Measurements from ENCODE around the gene SORCS2.

Gene SORCS2

GRCh38 chr4:7377223-7377865 lies 185.0 kb downstream of the SORCS2 start:
- Histone ChIP-seq H2AFZ (ENCODE audit: low read length) (no peak overlapping the region), H3K27me3 (ENCODE audit: insufficient read depth, low read length) (no peaks in the 10 kb centered on the region; the same call in 1 of the 2 replicates), H3K9ac (ENCODE audit: low read length) (no peak overlapping the region), H3K79me2 (ENCODE audit: insufficient read depth, low read length) (no peaks in the 10 kb centered on the region), H3K4me2 (ENCODE audit: low read length) (no peak overlapping the region), H3F3A (ENCODE audit: insufficient read depth, low read length) (no peaks in the 10 kb centered on the region), H3K9me2 (ENCODE audit: low read depth, low read length) (no peaks in the 10 kb centered on the region), H3K36me3 (ENCODE audit: insufficient read depth, low read length) (no peaks in the 10 kb centered on the region), H4K20me1 (ENCODE audit: insufficient read depth, low read length) (no peaks in the 10 kb centered on the region), H3K27ac (ENCODE audit: low read depth, low read length, poor library complexity, severe bottlenecking) (no peak overlapping the region), H3K4me1 (ENCODE audit: insufficient read depth, low read length, severe bottlenecking) (no peaks in the 10 kb centered on the region), H3K9me3 (ENCODE audit: low read length) (no peaks in the 10 kb centered on the region), H3K4me3 (ENCODE audit: low read depth, low read length, poor library complexity, severe bottlenecking) (no peak overlapping the region)
- no peak for TF ChIP-seq EZH2 (IDR thresholded peaks at IDR 0.05; ENCODE audit: borderline replicate concordance, low read length)

DNA sequence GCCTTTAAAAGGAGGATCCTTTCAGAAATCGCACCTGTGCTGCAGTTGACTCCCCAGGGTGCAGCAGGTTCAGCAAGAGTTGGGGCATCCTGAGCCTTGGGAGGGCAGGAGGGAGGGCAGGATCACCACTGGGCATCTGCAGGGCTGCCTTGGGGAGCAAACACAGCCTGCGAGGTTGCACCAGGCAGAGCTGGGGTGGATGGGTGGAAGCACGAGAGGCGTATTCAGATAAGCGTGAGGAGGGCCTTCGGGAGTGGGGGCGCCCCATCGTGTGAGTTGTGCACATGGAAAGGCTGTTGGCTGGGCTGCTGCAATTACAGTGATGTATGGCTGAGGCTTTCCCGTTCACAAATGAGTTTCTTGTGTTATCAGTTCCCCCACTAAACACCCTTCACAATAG lies 186.8 kb downstream of the SORCS2 start:
- Histone ChIP-seq H3K27me3 (ENCODE audit: insufficient read depth, low read length) (no peaks in the 10 kb centered on the region; the same call in 1 of the 2 replicates), H3K4me1 (ENCODE audit: insufficient read depth, low read length, severe bottlenecking) (no peaks in the 10 kb centered on the region), H3K27ac (ENCODE audit: low read depth, low read length, poor library complexity, severe bottlenecking) (no peak overlapping the region), H3K4me2 (ENCODE audit: low read length) (no peak overlapping the region), H4K20me1 (ENCODE audit: insufficient read depth, low read length) (no peaks in the 10 kb centered on the region), H3K9ac (ENCODE audit: low read length) (no peak overlapping the region), H3K79me2 (ENCODE audit: insufficient read depth, low read length) (no peaks in the 10 kb centered on the region), H3F3A (ENCODE audit: insufficient read depth, low read length) (no peaks in the 10 kb centered on the region), H3K9me2 (ENCODE audit: low read depth, low read length) (no peaks in the 10 kb centered on the region), H3K36me3 (ENCODE audit: insufficient read depth, low read length) (no peaks in the 10 kb centered on the region), H2AFZ (ENCODE audit: low read length) (no peak overlapping the region), H3K4me3 (ENCODE audit: low read depth, low read length, poor library complexity, severe bottlenecking) (no peak overlapping the region), H3K9me3 (ENCODE audit: low read length) (no peaks in the 10 kb centered on the region)
- no peak for TF ChIP-seq CTCF (IDR thresholded peaks at IDR 0.05; ENCODE audit: low read length)
- TF ChIP-seq EZH2 (IDR thresholded peaks at IDR 0.05; ENCODE audit: borderline replicate concordance, low read length), result no peak

- Histone ChIP-seq H3K9me2 (ENCODE audit: low read depth, low read length) (no peaks in the 10 kb centered on the region), H3K4me3 (ENCODE audit: low read depth, low read length, poor library complexity, severe bottlenecking) (no peak overlapping the region), H2AFZ (ENCODE audit: low read length) (no peak overlapping the region), H3K9me3 (ENCODE audit: low read length) (no peaks in the 10 kb centered on the region), H3K4me2 (ENCODE audit: low read length) (no peak overlapping the region), H3F3A (ENCODE audit: insufficient read depth, low read length) (no peaks in the 10 kb centered on the region), H3K36me3 (ENCODE audit: insufficient read depth, low read length) (no peaks in the 10 kb centered on the region), H3K79me2 (ENCODE audit: insufficient read depth, low read length) (no peaks in the 10 kb centered on the region), H3K27me3 (ENCODE audit: insufficient read depth, low read length) (no peaks in the 10 kb centered on the region; the same call in 1 of the 2 replicates), H3K9ac (ENCODE audit: low read length) (no peak overlapping the region), H4K20me1 (ENCODE audit: insufficient read depth, low read length) (no peaks in the 10 kb centered on the region), H3K27ac (ENCODE audit: low read depth, low read length, poor library complexity, severe bottlenecking) (no peak overlapping the region), H3K4me1 (ENCODE audit: insufficient read depth, low read length, severe bottlenecking) (no peaks in the 10 kb centered on the region)
- no peak for TF ChIP-seq CTCF (IDR thresholded peaks at IDR 0.05; ENCODE audit: low read length)
- TF ChIP-seq EZH2 (IDR thresholded peaks at IDR 0.05; ENCODE audit: borderline replicate concordance, low read length), result no peak
Measured at GRCh38 chr4:7379719-7380118, 187.4 kb downstream of the SORCS2 start.

All from OCI-LY1 (cell line).